Neutrophil (primary cell): ENCODE data around the gene ADA.

ENCODE experiments used
- H3K27ac ChIP-seq: fragments of 200-600 bp; sonication (generic); 2 replicates; pipeline ENCODE4 v1.5.1; 2016; ENCODE audit warnings: mild to moderate bottlenecking, moderate library complexity
- H3K27me3 ChIP-seq: fragments of 200-600 bp; sonication (generic); 2 replicates; pipeline ENCODE4 v1.6.0; 2016; ENCODE audit warnings: mild to moderate bottlenecking
- H3K36me3 ChIP-seq: fragments of 200-600 bp; sonication (generic); 2 replicates; pipeline ENCODE4 v1.5.1; 2017
- H3K4me1 ChIP-seq, 2 experiments: fragments of 200-600 bp in 1 of 2; sonication (generic) in 1 of 2; 1 replicate in 1 of 2; 2 replicates in 1 of 2; pipeline versions ENCODE4 v1.5.1 to v1.6.1; 2013 to 2016; ENCODE audit warnings: low read depth in 1 of 2, low read length in 1 of 2, mild to moderate bottlenecking in 1 of 2, moderate library complexity in 1 of 2; ENCODE audit not compliant: control insufficient read depth in 1 of 2, insufficient read depth in 1 of 2
- H3K4me3 ChIP-seq, 2 experiments: fragments of 200-600 bp in 1 of 2; sonication (generic) in 1 of 2; 1 replicate in 1 of 2; 2 replicates in 1 of 2; pipeline ENCODE4 v1.5.1; 2013 to 2016; ENCODE audit warnings: low read depth in 1 of 2, low read length in 1 of 2, mild to moderate bottlenecking in 1 of 2, moderate library complexity in 1 of 2
- H3K9me3 ChIP-seq: fragments of 200-600 bp; sonication (generic); 2 replicates; pipeline ENCODE4 v1.5.1; 2016
- CTCF ChIP-seq: fragments of 200-600 bp; sonication (generic); IDR thresholded peaks from 2 replicates; pipeline ENCODE4 v1.5.1; 2016; ENCODE audit warnings: antibody characterized with exemption

ADA gene

DNA sequence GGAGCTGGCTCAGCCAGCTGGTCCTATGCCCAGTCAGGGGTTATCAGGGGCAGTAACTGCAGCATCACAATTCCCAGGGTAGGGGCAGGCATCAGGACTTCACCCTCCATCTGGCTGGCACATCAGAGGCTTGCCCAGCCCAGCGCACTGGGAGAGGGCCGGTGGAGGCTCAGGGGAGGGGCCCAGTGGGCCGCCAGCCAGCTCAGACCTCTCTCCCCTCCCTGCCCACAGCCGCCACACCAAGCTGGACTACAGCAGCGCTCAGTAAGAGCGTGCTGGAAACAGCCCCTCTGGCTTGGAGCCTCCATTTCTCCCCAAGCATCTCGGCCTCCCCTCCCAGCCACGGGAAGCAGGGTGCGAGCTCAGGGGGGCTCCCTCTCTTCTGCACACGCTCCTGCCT is 22.0 kb downstream of the ADA start:
- H3K4me1 ChIP-seq, result no peaks in the 10 kb centered on the region
- H3K4me3 ChIP-seq, result no peak overlapping the region
- H3K27me3 ChIP-seq, result no peaks in the 10 kb centered on the region
- H3K9me3 ChIP-seq, result no peaks in the 10 kb centered on the region
- no peaks in the 10 kb centered on the region for H3K36me3 ChIP-seq
- H3K27ac ChIP-seq, result no peak overlapping the region
- TF ChIP-seq CTCF, result no peak

GRCh38 chr20:44629017-44629385 is 22.5 kb downstream of the ADA start:
- H3K9me3 ChIP-seq, result no peaks in the 10 kb centered on the region
- no peaks in the 10 kb centered on the region for H3K4me1 ChIP-seq
- no peak overlapping the region for H3K27ac ChIP-seq
- TF ChIP-seq CTCF, result no peak
- no peaks in the 10 kb centered on the region for H3K36me3 ChIP-seq
- H3K27me3 ChIP-seq, result no peaks in the 10 kb centered on the region
- H3K4me3 ChIP-seq, result no peak overlapping the region

GRCh38 chr20:44627364-44628010 is 24.0 kb downstream of the ADA start:
- no peak overlapping the region for H3K27ac ChIP-seq
- H3K36me3 ChIP-seq, result no peaks in the 10 kb centered on the region
- H3K4me3 ChIP-seq, result no peak overlapping the region
- no peaks in the 10 kb centered on the region for H3K4me1 ChIP-seq
- no peaks in the 10 kb centered on the region for H3K9me3 ChIP-seq
- H3K27me3 ChIP-seq, result no peaks in the 10 kb centered on the region
- no peak for TF ChIP-seq CTCF

GRCh38 chr20:44626278-44626677 is 25.2 kb downstream of the ADA start:
- no peaks in the 10 kb centered on the region for H3K4me1 ChIP-seq

DNA sequence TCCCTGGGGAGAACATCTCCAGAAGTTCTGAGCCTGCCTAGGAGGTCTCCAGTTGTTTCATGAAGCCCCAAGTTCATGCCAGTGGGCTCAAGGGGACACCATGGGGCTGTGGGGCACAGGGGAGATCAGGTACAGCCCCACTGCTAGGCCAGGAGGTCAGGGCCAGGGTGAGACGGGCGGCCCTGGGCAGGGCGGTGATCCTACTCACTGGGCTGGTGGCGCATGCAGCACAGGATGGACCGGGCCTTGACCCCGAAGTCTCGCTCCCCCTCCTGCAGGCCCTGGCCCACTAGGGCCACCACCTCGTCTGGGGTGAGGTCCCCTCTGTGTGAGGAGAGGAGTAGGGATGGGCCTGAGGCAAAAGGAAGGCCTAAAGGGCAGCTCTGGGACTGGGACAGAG is 26.1 kb downstream of the ADA start:
- no peaks in the 10 kb centered on the region for H3K4me1 ChIP-seq
- no peaks in the 10 kb centered on the region for H3K36me3 ChIP-seq
- H3K4me3 ChIP-seq, result no peak overlapping the region
- H3K9me3 ChIP-seq, result no peaks in the 10 kb centered on the region
- TF ChIP-seq CTCF, result no peak
- no peak overlapping the region for H3K27ac ChIP-seq
- H3K27me3 ChIP-seq, result no peaks in the 10 kb centered on the region

More at GRCh38 chr20:44626278-44626677, 25.2 kb downstream of the ADA start:
- H3K36me3 ChIP-seq, result no peaks in the 10 kb centered on the region
- H3K4me3 ChIP-seq, result no peak overlapping the region
- H3K9me3 ChIP-seq, result no peaks in the 10 kb centered on the region
- TF ChIP-seq CTCF, result no peak
- no peaks in the 10 kb centered on the region for H3K27me3 ChIP-seq
- H3K27ac ChIP-seq, result no peak overlapping the region
